HG02981 (cell line): ENCODE results near the gene IHH.

Experiments
- ATAC-seq: cut with Tn5 transposase; IDR thresholded peaks from one replicate; pipeline ENCODE4 v1.9.1; 2021; ENCODE audit warnings: mild to moderate bottlenecking, moderate library complexity; ENCODE audit not compliant: unreplicated experiment

IHH gene

GRCh38 chr2:219042157-219042556, 18.6 kb downstream of the IHH start:
- no peak for ATAC-seq

DNA sequence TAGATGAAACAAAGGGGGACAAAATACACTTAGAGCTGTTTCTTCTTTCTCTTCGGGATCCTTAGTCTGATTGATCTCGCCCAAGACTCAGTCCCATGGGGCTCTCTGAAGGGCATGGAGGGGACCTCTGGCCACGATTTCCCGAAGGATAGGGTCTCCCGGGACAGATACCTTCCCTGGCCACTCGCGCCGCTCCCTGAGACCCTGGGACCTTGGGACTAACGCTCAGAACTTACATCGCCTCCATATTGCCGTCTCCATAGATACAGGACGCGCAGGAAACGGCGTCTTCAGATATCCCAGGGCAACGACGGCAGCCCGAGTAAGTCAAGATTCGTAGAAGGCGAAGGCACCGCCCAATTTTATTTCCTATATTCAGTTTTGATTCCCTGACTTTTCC, 19.5 kb downstream of the IHH start, which contains the start of gene CFAP65:
CFAP65 (minus strand) TSS at position 265 of the 400 bp plus-strand sequence. CDS start 2,468 bp downstream, outside the sequence.
- ATAC-seq = no peak

- no peak for ATAC-seq
These were observed 22.1 kb downstream of the IHH start for GRCh38 chr2:219038600-219038999.

GRCh38 chr2:219037783-219038499, 22.8 kb downstream of the IHH start:
- ATAC-seq = no peak

DNA sequence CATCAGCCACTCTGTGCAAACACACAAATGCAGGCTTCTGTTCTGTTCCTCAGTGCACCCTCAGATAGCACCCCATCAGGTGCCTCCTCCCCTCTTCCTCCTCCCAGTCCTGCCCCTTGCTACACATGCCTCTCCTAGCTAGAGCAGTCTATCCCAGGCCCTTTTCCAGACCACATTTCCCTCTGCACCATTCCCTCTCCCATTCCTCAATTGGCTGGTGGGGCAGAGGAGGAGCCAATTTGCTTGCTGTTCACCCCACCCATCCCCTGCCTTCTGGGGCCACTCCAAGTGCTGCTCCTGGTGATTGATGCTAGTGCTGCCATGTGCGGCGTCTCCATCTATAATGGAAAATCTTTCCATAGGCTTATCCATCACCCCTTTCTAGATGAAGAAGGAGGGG, 24.8 kb downstream of the IHH start:
- ATAC-seq = no peak

DNA sequence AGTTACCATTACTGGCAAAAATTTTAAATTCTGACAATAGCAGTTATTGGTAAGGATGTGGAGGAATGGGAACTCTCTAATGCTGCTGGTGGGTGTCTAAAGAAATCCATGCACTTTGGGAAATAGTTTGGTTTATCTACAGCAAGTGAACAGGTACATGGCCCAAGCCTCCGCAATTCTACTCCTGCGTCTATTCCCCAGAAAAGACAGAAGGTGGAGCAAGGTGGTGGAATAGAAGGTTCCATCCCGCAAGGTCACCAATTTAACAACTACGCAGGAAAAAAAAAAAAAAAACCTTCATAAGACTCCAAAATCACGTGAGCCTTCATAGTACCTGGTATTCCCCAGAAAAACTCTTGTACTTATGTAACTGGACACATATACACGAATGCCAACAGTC, 25.9 kb downstream of the IHH start:
- no peak for ATAC-seq

GRCh38 chr2:219032051-219032745, 28.5 kb downstream of the IHH start:
- ATAC-seq = no peak

DNA sequence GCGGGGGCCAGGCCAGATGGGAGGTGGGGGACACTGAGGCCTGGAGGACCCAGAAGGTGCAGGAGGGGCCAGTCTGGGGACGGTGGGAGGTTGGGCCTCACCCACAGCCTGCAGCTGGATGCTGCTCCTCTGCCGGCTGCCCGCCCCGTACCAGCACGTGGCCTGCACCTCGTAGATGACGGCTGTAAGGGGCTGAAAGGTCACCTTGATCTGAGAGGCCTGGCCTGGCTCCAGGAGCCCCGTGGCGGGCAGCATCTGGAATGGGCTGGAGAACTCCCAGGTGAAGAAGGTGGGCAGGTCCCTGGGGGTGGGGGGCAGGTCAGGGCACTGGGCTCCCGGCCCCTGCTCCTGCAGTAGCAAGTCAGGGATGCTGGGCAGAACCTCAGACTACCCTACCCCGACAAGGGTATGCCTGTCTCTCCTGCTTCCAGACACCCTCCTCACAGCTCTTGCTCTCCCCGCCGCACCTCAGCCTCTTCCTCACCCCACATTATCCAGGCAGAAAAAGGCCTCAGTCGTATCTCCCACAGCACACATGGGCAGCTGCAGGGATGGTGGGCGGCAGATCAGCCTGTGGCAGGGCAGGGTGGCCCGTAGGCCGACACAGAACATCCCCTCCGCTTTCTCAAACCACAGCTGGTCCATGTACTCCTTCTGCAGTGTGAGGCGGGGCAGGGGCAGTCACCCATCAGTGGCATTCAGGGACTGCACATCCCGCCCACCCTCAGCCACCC, 29.5 kb downstream of the IHH start:
- ATAC-seq = no peak

- ATAC-seq = no peak
These were observed 30.4 kb downstream of the IHH start for GRCh38 chr2:219030177-219030940.

DNA sequence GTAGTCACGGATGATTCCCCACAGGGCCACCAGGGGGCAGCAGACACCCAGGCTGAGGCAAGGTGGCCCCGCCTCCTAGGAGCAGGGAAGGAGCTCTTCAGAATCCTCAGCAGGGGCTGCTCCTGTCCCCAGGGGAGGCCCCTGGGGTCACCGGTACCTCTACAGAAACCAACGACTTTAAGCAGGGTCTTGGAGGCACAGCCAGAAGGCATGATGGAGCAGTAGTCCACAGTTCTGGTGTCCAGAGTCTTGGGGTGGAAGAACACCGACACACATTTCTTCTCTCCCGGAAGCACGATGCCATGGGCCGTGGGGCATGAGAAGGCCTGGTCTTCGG, 30.9 kb downstream of the IHH start:
- ATAC-seq = peak; percentile 78

DNA sequence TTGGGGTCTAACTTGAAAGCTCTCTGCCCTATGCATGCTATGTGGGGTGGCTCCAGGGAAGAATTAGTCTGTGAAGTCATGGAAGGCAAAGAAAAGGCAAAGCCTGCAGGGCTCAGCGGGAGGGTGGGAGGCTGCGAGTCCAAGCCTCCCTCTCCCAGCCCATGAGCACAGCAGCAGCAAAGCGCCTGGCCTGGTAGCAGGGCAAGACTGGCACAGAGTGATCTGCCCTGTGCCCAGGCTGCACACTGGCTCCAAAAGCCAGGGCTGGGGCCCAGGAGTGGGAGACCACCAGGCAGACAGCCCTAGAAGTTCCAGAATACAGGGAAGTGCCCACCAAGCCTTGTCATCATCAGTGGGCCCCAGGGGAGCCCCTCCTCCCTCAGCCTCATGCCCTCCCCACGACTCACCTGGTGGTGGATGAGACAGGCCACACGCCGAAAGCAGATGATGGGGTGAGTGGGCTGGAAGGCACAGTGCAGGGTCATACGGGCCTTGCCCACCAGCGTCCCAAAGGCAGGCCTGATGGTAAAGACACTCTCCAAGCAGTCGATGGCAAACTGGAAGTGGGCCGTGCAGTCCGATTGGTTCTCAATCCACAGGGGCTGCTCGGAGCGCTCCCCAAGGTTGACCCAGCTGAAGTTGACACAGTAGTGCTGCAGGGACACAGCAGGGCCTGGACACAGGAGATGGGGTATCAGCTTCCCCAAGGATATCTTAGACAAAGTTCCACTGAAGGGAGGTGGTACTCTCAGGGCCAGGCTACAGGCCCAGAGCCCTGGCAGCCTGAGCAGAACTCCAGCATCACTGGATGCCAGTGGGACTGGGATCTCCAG, 31.5 kb downstream of the IHH start:
- ATAC-seq = no peak

DNA sequence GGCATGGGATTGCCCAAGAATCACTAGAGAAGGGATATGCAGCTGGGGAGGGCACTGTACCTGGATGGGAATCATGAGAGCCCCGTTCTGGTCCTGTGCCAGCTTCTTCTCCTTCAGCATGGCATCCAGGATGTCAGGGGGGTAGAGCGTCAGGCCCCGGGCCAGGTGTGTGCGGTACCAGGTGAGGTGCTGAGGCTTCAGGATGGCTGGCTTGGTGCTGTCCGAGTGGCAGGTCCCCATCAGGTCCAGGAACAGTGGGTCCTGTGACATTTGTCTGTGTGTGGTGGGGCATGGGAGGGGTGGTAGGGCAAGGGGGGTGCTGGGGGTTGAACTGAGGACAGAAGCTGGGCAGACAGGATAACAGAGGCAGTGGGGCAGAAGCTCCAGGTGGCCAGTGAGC, 32.6 kb downstream of the IHH start:
- no peak for ATAC-seq

- ATAC-seq = no peak
These were observed 33.1 kb downstream of the IHH start for GRCh38 chr2:219027511-219028055.

DNA sequence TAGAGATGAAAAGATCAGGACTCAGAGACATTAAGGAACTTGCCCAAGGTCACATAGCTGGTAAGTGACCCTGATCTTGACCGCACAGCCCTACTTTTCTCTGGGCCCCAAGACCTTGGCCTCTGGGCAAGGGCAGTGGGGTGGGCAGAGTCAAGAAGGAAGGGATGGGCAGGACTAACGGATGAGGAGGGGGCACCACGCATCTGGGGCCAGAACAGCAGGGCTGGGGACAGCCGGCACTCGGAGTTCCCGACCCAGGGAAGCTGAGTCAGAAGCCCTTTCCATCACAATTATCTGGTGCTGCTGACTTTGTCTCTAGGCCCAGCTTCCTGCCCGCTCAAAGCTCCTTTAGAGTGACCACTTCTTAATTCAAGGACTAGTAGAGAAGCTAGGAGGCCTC, 33.8 kb downstream of the IHH start:
- no peak for ATAC-seq

- no peak for ATAC-seq
These were observed 34.8 kb downstream of the IHH start for GRCh38 chr2:219025637-219026585.

GRCh38 chr2:219024059-219024458, 36.7 kb downstream of the IHH start:
- ATAC-seq = no peak

DNA sequence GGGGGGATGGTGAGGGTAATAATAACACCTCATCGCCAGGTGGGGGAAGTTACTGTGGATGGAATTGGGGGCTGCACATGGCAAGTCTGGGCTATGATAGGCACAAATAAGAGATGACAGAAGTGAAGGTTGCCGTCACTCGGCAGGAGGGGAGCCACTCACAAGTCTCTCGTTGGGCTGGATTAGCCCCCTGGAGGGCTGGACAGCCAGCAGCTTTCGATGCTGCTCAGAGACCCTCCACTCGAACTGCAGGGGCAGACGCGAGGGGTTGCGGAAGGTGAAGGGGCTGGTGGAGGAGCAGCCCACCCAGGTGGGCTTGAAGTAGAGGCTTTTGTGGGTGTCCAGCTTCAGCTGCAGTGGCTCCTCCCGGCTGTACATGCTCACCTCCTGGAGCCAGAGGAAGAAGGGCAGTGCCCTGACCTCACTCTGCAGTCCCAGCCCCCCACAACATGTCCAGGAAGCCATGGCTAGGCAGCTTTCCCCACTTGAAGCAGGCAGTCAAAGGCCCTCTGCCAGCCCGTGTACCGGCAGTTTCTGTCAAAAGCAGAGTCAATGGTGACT, 37.6 kb downstream of the IHH start:
- ATAC-seq = no peak

GRCh38 chr2:219022616-219023015, 38.1 kb downstream of the IHH start:
- no peak for ATAC-seq

DNA sequence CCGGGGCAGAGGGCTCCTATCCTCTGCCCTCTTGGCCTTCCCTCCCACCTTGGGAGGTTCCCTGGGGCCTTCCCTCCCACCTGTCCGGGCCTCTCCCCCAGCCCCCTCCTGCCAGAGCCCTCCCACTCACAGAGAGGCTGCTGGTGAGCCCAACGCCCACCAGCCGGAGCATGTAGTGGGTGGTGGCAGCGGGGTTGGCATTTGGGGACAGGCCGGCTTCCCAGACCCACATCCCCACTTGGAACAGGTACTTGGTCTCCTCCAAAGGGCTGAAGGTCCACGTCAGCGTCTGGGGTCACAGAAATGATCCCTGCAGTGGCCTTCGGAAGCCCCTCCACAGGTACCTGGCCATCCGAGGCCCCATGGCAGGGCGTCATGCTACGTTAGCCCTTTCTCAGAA, 38.7 kb downstream of the IHH start:
- no peak for ATAC-seq
